Measurements from ENCODE around the gene OR13J1.
A peak's percentile ranks its signal among the peaks of the same experiment; 100 is the strongest.
"Not testable (repeated sequence)": the region's sequence is repeated elsewhere in the genome, so short reads cannot be mapped to it uniquely, and the experiment has no call there.

Gene OR13J1, protein sequence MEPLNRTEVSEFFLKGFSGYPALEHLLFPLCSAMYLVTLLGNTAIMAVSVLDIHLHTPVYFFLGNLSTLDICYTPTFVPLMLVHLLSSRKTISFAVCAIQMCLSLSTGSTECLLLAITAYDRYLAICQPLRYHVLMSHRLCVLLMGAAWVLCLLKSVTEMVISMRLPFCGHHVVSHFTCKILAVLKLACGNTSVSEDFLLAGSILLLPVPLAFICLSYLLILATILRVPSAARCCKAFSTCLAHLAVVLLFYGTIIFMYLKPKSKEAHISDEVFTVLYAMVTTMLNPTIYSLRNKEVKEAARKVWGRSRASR

DNA sequence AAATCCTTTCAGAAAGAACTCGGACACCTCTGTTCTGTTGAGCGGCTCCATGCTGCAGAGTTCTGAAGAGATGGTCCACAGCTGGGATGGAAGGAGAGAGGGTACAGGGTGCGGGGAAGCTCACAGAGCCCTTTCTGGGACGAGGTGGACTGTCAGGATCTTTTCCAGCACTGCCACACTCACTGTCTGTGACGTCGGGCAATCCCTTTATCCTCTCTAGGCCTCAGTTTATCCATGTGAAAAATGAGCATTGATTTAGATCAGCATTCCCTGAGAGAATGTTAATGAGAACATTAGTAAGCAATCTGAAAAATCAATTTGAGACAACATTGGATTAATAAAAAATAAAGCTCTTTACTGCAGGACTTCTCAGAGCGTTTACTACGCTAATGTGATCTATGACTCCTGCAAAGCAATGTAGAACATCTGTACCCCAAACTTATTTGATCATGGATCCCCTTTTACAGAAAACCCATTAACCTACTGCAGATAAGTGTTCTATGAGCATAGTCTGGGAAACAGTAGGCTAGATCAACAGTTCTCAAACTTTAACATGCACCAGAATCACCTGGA lies at the start of gene OR13J1:
Gene OR13J1, minus strand, starts transcription at position 51 of the 573 bp plus-strand sequence. Its CDS starts 0 bp downstream, at position 51.
- no peak for DNase-seq (ENCODE audit: low read depth, low spot score)

DNA sequence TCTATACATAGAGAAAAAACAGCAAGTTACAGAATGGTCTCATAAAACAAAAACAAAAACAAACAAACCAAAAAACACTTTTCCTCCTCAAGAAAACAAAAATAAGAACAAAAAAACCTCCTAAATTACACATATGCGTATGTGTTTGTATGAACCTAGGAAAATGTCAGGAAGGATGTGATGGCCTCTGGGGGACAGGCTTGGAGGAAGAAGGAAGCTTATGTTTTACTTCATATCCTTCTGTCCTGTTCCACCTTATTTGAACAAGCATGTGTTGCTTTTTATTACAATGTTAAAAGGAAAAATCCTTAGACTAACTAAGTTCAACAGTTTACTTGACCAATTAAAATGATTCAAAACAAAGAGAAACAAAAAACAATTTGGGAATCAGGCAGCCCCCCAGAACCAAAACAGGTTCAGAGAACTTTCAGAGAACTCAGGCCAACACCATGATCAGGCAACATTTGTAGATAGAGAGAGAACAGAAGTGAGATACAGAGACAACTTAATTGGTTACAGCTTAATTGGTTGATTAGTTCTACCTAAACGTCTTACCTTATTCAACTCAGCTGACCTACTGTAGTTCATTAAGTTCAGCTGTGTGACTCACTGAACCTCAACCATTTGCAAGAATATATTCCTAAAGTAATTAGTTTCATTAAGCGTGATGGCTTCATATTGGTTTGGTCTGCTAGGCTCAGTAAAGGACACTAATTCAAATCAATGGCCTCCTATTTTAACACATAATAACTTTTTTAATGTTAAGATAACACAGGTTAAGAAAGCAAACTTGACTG lies 49.2 kb upstream of the OR13J1 start:
- DNase-seq (ENCODE audit: low read depth, low spot score) = no peak

DNA sequence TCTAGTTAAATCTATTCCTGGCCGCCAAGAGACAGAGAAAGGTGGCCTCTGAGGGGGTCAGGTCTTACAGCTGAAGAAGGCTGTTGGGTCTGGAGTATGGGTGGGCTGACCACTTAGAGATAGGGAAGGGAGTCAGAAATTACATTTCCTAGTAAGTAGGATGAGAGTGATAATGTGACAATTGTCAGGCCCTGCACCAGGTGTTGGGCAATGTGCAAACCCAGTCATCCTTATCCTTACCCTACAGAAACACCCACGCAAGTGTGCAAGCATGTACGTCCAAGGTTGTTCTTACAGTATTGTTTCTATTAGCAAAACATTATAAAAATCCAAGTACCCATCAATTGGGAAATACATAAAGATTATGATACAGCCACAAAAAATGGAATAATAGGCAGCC lies 48.6 kb upstream of the OR13J1 start:
- no peak for DNase-seq (ENCODE audit: low read depth, low spot score)

DNA sequence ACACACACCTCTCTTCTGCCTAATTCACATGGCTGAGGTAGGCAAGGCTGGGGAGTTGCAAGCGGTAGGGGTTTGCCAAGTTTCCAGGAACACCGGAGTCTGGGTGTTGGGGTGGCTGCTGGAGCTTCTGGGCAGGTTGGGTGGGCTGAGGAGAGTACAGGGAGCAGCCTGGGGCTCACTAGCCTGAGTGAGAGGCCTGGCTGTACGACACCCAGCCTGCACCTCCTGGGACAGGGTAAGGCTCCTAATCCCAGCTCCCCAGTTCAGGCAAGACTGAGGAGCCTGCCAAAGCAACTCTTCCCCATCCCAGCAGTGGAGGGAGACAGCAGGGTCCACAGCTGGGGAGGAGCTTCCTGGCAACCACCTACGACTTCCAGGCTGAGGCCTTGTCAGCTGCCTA lies 47.1 kb upstream of the OR13J1 start:
- no peak for DNase-seq (ENCODE audit: low read depth, low spot score)

DNA sequence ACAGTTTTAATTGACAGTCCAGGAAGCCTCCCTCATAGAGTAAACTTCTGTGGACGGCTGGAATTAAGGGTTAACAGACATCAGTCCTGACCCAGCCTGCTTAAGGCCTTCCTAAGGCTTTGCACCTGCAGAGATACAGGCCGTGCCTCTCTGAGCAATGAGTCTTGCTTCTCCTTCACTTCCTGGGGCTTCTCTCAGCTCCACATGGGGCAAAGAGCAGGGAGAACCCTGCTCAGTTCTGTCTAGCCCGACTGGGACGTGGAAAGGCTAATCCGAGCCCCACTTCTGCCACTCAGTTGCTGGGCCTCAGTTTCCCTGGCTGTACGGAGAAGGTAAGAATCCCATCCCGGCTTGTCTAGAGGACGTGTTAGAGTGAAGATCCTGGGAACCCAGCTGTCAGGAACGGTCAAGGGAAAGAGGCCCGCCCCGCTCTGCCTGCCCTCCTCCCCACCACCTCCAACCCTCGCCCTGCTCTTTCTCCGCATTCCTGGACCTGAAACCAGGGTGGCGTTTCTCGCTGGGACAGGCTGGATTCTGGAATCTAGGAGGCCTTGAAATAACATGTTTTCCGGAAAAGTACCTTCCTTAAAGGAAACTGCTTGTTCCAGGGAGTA lies 45.6 kb upstream of the OR13J1 start:
- DNase-seq (ENCODE audit: low read depth, low spot score) = no peak

DNA sequence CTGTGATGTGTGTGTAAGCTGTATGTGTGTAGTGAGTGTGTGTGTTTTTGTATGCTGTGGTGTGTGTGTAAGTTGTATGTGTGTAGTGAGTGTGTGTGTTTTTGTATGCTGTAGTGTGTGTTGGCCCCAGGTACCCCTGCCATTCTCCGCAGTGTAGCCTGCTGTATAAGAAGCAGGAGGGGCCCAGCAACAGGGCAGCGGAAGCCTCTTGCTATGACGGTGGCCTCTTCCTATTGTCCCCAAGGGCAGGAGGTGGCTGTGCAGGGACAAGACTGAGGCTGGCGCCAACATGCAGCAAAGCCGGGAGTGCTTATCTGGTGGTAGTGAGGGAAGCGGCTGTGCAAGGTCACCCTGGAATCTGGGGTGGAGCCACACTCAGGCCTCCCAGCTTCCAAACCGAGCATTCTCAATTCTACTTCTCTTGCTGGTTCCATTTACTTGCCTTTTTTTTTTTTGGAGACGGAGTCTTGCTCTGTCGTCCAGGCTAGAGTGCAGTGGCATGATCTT lies 44.2 kb upstream of the OR13J1 start:
- DNase-seq (ENCODE audit: low read depth, low spot score) = peak; percentile 41

DNA sequence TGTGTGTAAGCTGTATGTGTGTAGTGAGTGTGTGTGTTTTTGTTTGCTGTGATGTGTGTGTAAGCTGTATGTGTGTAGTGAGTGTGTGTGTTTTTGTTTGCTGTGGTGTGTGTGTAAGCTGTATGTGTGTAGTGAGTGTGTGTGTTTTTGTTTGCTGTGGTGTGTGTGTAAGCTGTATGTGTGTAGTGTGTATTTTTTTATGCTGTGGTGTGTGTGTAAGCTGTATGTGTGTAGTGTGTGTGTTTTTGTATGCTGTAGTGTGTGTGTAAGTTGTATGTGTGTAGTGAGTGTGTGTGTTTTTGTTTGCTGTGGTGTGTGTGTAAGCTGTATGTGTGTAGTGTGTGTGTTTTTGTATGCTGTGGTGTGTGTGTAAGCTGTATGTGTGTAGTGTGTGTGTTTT lies 43.2 kb upstream of the OR13J1 start:
- DNase-seq (ENCODE audit: low read depth, low spot score) = not testable (repeated sequence)

DNA sequence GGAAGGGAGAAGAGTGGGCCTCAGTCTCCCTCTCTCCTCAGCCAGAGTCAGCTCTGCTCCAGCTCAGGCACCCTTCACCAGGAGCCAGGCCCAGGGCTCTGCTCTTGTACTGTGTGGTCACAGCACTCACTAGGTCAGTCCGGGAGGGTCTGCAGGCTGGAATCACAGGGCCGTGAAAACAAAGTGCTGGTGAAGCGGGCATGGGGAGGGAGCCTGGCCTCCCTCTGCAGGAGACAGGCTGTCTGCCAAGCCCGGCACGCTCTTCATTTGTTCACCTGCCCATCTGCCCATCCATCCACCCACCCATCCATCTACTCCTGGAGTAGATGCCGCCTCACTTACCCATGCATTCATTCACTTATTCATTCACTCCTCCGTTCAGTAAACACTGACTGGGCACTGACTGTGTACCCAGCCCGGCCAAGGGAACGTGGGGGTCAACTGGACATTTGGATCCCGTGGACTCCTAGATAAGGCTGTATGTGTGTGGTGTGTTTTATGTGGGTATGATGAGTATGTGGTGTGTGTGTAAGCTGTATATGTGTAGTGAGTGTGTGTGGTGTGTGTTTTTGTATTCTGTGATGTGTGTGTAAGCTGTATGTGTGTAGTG lies 42.7 kb upstream of the OR13J1 start:
- no peak for DNase-seq (ENCODE audit: low read depth, low spot score)

DNA sequence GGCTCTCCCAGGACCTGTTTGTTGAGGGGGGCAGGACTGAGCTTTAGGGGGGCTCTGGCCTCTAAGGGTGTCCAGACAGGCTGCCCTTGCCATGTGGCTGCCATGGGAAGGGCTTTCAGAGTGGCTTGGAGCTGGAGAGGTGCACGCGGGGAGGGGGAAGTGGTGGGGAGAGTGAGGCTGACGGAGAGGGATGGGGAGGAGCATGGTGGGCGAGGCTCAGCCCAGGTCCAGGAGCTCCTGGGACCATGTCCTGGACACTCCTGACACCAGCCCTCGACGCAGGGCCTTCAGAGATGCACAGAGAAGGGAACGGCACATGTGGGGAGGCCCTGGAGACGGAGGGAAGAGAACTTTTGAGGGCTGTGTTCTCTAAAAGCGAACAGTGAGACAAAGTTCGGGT lies 41.5 kb upstream of the OR13J1 start:
- no peak for DNase-seq (ENCODE audit: low read depth, low spot score)

DNA sequence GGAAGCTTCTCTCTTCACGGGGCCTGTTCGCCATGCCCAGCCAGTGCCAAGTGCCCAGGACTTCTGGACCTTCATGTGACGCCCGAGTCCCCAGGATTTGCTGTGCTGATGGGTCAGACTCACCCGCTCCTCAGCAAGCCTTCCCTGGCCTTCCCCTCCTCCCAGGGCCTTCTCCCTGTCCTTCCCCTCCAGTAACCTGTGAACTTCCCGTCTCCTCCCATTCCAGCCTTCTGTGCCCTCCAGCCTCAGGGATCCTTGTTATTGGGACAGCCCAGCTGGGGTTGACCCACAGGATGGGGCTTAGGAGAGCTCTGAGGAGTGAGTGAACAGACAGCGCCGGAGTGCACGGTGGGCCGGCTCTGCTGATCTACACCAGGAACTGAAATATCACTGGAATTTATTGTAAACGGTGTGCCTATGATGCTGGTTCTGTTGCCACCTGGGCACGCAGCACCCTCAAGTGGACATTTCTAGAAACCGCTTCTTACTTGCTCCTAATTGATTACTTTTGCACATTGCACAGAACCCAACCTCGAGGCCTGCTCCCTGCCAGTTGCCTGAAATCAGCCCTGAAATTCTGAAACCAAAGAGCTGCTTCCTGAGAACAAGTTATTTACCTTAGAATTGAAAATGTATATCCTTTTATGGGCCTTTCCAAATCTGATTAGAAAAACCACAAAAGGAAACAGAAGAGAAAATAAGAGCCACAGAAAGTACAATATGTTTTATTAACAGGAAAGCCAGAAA lies 40.6 kb upstream of the OR13J1 start:
- DNase-seq (ENCODE audit: low read depth, low spot score) = peak; percentile 76

DNA sequence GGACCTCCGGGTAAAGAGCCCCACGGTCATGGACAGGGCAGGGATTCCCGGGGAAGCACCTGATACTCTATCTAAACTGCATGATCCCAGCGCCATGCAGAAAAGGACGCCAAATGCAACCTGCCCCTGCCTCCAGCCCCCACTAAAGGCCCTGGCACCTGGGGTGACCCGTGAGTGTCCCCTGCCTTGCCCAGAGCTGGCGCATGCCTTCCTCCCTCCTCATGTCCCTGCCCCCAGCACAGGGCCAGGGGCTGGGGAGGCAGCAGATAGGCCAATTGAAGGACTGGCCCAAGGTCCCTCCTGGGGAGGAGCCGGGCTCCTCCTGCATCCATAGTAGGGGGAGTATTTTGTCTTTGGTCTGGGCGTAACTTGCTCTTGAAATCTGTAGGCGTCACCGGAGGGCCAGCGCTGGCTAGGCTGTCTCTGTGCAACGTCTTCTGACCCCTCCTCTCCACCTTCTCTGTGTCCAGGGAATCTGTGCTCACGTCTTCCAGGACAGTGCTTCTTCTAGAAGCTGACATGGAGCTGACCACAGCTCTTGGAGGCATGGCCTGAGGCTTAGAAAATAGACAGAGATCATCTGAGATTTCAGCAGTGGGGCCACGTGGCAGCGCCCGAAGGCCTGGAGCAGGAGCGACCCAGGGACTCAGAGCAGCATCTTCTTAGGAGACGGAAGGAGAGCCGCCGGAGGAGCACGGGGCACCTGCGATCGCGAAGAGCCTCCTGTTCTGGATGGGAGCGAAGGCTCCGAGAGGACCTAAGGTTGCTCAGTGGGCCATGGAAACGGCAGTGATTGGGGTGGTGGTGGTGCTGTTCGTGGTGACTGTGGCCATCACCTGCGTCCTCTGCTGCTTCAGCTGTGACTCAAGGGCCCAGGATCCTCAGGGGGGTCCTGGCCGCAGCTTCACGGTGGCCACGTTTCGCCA lies 39.7 kb upstream of the OR13J1 start:
- DNase-seq (ENCODE audit: low read depth, low spot score) = no peak

DNA sequence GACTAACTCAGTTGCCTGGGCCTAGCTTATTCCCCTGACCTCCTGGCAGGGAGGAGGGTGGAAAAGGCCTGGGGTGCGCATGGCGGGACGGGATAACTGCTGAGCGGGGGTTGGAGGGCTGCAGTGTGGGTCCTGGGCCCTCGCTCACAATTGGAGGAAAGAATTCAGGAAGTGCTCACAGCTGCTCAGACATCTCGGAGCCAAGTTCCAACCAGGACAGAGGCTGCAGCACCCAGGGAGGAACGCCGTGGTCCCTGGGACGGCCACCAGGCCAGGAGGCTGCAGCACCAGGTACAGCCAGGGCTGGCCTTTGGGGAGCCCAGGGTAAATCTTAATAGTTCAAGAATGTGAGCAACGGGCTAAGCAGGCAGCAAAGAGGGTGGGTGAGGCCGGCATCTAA lies 39.1 kb upstream of the OR13J1 start, which contains the start of gene SPAAR:
Gene SPAAR, plus strand, starts transcription at position 217 of the 400 bp plus-strand sequence. CDS start 974 bp downstream, outside the sequence.
- no peak for DNase-seq (ENCODE audit: low read depth, low spot score)

DNA sequence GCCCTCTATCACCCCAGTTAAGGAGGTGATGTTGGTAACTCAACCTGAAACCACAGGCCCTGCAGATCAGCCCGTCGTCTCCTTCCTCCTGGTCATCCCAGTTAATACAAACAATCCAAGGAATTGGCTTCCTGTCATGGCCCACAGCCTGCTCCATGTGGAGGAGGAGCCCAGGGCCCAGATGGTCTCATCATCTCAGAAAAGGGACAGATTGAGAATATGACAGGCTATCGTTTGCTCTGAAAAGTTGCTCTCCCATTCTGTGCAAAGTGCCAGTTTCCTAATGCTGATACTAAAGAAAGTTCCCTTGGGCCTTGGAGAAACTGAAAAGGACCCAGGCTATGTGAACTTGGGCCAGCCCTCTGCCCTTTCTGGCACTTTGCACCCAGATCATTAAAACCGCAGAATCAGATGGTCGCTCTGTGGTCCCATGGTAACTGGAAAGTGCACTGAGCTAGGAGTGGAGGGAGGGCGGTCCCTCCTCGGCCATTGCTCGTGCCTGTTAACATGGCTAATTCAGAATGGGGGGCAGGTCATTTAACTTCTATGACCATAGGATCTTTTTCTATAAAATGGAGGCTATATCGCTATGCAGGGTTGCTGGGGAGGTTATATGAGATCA lies 38.4 kb upstream of the OR13J1 start:
- no peak for DNase-seq (ENCODE audit: low read depth, low spot score)

DNA sequence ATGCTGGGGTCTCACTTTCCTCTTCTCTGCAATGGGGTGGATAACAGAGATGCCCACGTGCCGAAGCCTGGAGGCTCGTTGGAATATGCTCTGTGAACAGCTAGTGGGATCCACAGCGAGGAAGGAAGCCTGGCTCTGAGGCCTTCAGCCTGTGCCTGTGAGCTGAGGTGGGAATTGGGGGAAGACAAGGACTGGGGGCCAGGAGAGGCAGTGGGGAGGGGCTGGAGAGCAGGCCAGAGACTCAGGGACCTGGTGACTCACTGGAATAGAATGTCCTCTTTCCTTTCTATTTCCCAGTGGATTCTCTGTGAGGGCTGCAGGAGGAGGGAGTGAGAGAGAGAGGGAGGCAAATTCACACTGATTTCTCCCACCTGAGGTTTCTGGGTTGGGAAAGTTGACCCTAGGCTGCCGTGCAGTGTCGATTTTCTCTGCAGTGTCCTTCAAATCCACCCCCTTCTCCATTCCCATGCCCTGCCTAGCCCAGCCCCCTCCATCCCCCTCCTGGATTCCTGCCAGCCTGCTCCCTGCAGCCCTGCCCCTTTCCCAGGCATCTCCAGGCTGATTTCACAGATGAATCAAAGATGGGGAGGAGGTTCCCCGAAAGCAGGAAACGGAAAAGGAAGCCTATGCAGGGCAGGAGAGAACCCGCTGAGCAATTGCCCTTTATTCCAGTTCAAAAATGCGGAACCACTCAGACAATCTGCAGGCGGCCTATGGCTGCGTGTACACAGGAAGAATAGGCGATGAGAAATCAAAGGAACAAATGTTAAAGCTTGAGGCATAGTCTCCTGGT lies 37.7 kb upstream of the OR13J1 start:
- DNase-seq (ENCODE audit: low read depth, low spot score) = peak; percentile 94

DNA sequence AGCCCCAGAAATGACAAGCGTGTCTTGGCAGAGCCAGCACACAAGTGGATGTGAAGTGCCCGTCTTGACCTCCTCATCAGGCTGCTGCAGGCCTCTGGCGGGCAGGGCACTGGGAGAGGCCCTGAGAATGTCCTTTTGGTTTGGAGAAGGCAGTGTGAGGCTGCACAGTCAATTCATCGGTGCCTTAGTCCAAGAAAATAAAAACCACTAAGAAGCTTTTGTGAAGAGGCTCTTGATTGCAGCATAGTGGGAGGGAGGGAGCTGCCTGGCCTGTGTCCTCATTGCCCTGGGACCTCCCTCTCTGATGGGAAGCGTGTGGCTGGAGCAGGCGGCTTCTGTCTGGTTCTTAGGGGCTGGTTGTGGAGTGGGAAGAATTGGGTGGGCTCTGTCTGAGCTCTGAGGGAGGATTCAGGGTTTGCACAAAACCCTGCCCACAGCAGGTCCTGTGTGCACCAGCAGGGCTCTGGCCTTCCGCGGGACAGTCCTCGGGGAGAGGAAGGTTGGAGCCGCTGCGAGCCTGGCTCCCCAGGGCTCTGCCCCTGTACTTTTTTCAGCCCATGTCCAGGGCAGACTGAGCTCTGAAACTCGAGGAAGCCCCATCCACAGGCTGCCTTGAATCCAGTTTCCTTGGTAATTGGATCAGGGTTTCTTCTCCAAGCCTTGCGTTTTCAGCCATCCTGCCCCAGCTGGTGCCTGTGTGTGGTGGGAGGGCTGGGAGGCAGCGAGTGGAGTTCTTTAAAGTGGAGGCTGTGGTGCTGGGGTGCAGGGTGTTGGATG lies 36.9 kb upstream of the OR13J1 start:
- DNase-seq (ENCODE audit: low read depth, low spot score) = peak; percentile 86

DNA sequence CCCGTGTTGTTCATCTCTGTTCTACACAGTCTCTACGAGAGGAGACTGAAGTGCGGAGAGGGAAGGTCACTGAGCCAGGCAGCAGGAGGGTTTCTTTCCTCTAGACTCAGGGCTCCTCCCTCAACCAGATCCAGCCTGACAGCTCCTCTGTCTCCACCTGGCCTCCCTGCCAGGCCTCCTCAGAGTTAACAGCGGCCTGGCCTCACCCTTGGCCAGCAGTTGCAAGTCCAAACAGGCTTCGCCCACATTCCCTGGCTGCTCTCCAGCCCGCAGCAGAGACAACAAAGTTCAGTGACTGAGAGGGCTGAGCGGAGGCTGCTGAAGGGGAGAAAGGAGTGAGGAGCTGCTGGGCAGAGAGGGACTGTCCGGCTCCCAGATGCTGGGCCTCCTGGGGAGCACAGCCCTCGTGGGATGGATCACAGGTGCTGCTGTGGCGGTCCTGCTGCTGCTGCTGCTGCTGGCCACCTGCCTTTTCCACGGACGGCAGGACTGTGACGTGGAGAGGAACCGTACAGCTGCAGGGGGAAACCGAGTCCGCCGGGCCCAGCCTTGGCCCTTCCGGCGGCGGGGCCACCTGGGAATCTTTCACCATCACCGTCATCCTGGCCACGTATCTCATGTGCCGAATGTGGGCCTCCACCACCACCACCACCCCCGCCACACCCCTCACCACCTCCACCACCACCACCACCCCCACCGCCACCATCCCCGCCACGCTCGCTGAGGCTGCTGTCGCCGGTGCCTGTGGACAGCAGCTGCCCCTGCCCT lies 35.9 kb upstream of the OR13J1 start, which contains the start of gene HRCT1:
Gene HRCT1, plus strand, starts transcription at position 291 of the 768 bp plus-strand sequence. Its CDS starts 86 bp downstream, at position 377.
- DNase-seq (ENCODE audit: low read depth, low spot score) = peak; percentile 97
